Activated naive CD8-positive, alpha-beta T cell treated with anti-CD3 and anti-CD28 coated beads for 36 hours (primary cell): ENCODE measurements around the gene KCTD16. TPM values are rescaled to one million over a fixed set of nuclear protein-coding genes. Genes with fewer than 3 reads are reported as not detected.

Source experiments
- DNase-seq: peaks from one replicate; pipeline ENCODE4 v3.0.0; 2021
- H3K27ac Mint-ChIP-seq: one replicate; pipeline ENCODE4 v1.8.0; 2022; ENCODE audit warnings: mild to moderate bottlenecking, moderate library complexity, mixed read lengths
- H3K27me3 Mint-ChIP-seq: one replicate; pipeline ENCODE4 v1.8.0; 2022; ENCODE audit warnings: mild to moderate bottlenecking, mixed read lengths
- H3K36me3 Mint-ChIP-seq: one replicate; pipeline ENCODE4 v1.8.0; 2021; ENCODE audit warnings: mild to moderate bottlenecking, mixed read lengths
- H3K4me1 Mint-ChIP-seq: one replicate; pipeline ENCODE4 v1.8.0; 2021; ENCODE audit warnings: mixed read lengths
- H3K4me3 Mint-ChIP-seq: one replicate; pipeline ENCODE4 v1.8.0; 2022; ENCODE audit warnings: mild to moderate bottlenecking, moderate library complexity, mixed read lengths
- H3K9me3 Mint-ChIP-seq: one replicate; pipeline ENCODE4 v1.8.0; 2022; ENCODE audit warnings: mixed read lengths
- total RNA-seq, 2 experiments: library from RNA; stranded (reverse); gene quantifications; one replicate each; pipeline ENCODE4 v1.2.3, GENCODE V29; 2021

KCTD16 gene
- total RNA-seq, 2 experiments from 2014 or later: 0.16 to 0.31 TPM

DNA sequence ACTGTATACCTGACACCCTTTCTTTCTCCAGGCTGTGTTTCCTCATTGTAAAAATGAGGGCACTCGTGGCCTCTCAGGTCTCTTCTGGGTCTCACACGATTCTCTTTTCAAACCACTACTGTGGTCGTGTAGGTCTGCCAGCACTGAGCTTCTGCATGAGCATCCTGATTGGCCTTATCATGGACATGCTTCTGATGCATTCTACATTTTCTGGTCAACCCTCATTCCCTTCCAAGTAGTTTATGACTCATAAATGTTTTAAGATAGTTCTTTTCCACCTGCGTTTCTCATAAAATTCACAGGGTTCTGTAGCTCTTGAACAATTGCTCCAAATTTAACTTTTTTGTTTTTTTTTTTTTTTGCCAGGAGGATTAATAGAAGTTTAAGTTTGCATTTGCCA lies 294.8 kb downstream of the KCTD16 start:
- Mint-ChIP-seq H3K36me3 (no peaks in the 10 kb centered on the region), H3K9me3 (peaks cover 5% of the 10 kb centered on the region), H3K4me1 (no peaks in the 10 kb centered on the region), H3K4me3 (no peak overlapping the region), H3K27ac (no peak overlapping the region), H3K27me3 (no peaks in the 10 kb centered on the region)
- no peak for DNase-seq

DNA sequence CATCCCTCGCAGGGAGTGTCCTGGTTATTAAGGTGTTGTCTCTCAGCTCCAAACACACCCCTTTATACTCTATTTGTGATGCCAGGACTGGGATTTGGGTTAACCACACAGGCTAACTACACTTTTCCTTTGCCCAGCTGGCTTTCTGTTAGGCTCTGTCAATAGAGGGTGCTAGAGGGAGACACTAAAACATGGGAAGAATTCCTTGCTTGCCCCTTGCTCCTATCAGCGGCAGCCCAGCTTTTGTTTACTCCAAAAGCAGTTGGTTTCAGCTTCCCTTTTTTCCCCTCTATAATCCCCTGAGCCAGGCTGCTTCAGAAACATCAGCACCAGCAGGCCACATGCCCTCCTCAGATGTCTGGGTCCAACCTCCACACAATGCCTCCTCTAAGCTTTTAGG lies 297.1 kb downstream of the KCTD16 start:
- Mint-ChIP-seq H3K4me3 (no peak overlapping the region), H3K27me3 (no peaks in the 10 kb centered on the region), H3K36me3 (no peaks in the 10 kb centered on the region)

DNA sequence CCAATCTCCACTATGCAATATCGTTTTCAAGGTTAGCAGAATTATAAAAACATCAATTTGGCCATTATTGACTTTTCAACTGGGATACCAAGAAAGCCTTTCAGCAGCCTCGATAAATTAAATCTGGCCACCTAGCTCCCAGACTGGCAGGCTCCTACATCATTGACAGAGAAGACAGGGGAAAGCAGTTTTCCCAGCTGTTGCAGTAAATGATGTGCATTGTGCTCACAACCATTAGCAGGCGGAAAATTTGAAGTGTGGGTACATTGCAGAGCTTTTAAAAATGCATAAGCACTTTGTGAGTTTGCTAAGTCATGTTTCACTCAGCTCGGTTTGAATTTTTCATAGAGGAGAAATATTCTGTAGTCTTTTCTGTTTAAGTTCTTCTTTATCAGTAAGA lies 297.9 kb downstream of the KCTD16 start:
- no peak overlapping the region for H3K4me3 Mint-ChIP-seq
- DNase-seq: no peak
- no peaks in the 10 kb centered on the region for H3K4me1 Mint-ChIP-seq
- no peaks in the 10 kb centered on the region for H3K36me3 Mint-ChIP-seq
- no peaks in the 10 kb centered on the region for H3K27me3 Mint-ChIP-seq
- no peak overlapping the region for H3K27ac Mint-ChIP-seq
- peaks cover 1% of the 10 kb centered on the region for H3K9me3 Mint-ChIP-seq

More for the DNA sequence above, 297.1 kb downstream of the KCTD16 start:
- Mint-ChIP-seq H3K9me3 (peaks cover 1% of the 10 kb centered on the region), H3K4me1 (no peaks in the 10 kb centered on the region), H3K27ac (no peak overlapping the region)
- no peak for DNase-seq

DNA sequence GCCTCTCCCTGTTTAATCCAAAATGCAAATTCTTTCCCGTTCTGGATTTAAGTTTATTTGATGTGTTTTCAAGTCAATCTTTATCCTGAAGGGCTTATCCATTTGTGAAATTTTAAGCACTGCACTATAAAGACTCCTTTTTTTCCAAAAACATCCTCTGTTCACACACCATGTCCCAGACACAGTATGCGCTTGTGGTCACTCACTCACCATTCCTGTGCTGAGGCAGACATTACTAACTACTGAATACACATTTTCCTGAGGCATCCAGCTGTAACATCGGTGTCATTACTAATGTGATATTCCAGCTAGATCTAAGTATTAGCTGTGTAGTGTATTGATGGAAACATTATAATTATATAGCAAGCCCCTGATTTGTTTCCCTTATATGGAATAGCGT lies 298.4 kb downstream of the KCTD16 start:
- no peak overlapping the region for H3K27ac Mint-ChIP-seq
- DNase-seq: no peak
- H3K36me3 Mint-ChIP-seq: no peaks in the 10 kb centered on the region
- H3K9me3 Mint-ChIP-seq: peaks cover 1% of the 10 kb centered on the region
- no peaks in the 10 kb centered on the region for H3K27me3 Mint-ChIP-seq
- H3K4me1 Mint-ChIP-seq: no peaks in the 10 kb centered on the region
- H3K4me3 Mint-ChIP-seq: no peak overlapping the region

DNA sequence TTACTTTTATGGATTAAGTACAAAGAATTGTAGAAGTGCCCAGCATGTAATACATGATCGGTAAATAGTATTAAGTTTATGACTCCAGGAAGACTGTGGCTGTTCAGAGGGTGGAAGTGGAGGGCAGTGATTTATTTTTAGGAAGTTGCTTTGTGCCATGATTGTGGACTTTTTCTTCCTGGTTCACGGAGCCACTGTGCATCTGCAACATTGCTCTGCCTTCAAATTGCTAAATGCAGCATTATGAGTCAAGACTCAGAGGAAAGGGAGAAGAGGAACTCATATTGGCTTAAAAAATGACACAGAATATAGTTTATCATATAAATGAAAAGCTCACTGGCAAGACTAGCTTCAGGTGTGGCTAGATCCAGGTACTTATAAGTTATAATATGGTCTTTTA lies 301.5 kb downstream of the KCTD16 start:
- Mint-ChIP-seq H3K36me3 (no peaks in the 10 kb centered on the region), H3K9me3 (no peaks in the 10 kb centered on the region), H3K27me3 (no peaks in the 10 kb centered on the region), H3K27ac (no peak overlapping the region), H3K4me3 (no peak overlapping the region), H3K4me1 (no peaks in the 10 kb centered on the region)
- DNase-seq: no peak

DNA sequence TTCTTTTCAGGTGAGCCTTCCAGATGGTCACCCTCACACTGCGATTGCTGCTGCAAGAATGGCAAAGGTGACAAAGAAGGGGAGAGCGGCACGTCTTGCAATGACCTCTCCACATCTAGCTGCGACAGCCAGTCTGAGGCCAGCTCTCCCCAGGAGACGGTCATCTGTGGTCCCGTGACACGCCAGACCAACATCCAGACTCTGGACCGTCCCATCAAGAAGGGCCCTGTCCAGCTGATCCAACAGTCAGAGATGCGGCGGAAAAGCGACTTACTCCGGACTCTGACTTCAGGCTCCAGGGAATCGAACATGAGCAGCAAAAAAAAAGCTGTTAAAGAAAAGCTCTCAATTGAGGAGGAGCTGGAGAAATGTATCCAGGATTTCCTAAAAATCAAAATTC lies 303.0 kb downstream of the KCTD16 start:
- Mint-ChIP-seq H3K27ac (no peak overlapping the region), H3K9me3 (no peaks in the 10 kb centered on the region), H3K27me3 (no peaks in the 10 kb centered on the region), H3K4me3 (no peak overlapping the region), H3K4me1 (no peaks in the 10 kb centered on the region), H3K36me3 (no peaks in the 10 kb centered on the region)
- DNase-seq: no peak

DNA sequence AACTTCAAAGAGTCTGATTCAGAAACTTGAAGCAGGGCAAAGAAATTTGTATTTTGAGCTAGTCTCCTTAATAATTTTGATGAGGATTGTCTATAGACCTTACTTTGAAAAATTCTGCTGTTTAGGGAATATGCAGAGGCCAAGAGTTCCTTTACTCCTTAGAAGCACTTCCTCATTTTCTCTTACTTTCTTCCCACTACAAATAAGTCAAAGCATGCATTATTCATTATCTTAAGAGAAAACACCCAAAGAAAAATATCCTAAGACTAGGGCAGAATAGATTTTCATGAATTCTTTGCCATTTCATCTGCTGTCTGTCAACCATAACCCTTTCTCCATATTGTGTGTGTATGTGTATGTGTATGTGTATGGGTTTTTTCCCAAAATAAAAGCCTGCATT lies 307.9 kb downstream of the KCTD16 start:
- no peak for DNase-seq
- H3K27me3 Mint-ChIP-seq: no peaks in the 10 kb centered on the region

DNA sequence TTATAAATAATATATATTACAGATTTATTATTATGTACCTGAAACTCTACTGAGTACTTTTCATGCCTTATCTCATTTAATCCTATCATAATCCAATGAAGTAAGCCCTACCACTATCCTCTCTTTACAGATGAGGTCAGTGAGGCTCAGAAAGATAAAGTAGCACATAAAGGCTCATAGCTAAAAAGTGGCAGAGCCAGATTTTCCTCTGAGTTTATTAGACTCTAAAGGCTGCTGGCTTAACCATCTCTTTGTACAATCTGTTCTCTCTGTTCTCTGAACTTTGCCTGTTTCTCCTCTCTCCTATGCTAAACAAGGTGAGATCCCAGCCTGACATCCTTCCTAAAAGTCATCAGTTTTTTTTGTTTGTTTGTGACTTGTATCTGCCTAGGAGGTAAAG lies 311.2 kb downstream of the KCTD16 start:
- Mint-ChIP-seq H3K27ac (no peak overlapping the region), H3K9me3 (no peaks in the 10 kb centered on the region), H3K4me3 (no peak overlapping the region), H3K27me3 (no peaks in the 10 kb centered on the region), H3K4me1 (no peaks in the 10 kb centered on the region), H3K36me3 (no peaks in the 10 kb centered on the region)
- DNase-seq: no peak

More for the DNA sequence above, 307.9 kb downstream of the KCTD16 start:
- H3K27ac Mint-ChIP-seq: no peak overlapping the region
- no peaks in the 10 kb centered on the region for H3K9me3 Mint-ChIP-seq
- H3K4me3 Mint-ChIP-seq: no peak overlapping the region
- no peaks in the 10 kb centered on the region for H3K36me3 Mint-ChIP-seq
- no peaks in the 10 kb centered on the region for H3K4me1 Mint-ChIP-seq

DNA sequence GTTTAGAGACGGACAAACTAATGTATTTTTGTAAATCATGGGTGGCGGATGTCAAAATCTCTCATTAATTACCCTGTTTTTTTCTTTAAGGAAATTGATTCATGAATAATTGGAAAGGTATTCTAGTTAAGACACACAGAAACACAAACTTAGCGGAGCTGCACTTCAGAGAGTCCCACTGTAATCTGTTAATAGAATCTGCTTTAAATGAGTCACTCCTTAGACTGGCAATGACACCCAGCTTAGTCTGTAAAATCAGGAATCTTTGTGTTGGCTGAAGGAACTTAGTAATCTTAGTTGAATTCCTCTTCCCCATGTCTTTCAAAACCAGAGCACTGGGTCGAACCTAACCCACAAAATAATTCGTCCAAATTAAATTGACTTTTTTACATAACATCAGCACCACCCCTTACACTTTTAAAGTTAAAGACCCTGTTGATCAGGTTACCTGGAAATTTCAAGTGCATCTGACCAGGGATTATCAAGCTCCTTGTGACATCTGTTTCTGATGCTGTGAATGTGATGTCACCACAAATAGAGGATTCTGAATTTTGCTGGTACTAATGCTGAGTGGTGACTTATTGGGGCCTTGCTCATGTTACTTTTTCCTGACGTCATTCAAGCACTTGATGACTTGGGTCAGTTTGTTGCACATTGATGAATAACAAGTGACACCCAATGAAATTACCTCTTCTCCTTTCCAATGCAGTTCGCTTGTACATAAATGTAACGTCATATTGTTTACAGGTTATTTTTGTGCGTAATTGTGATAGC lies 313.6 kb downstream of the KCTD16 start:
- Mint-ChIP-seq H3K27me3 (no peaks in the 10 kb centered on the region), H3K27ac (no peak overlapping the region), H3K4me3 (no peak overlapping the region), H3K9me3 (peaks cover 3% of the 10 kb centered on the region), H3K36me3 (no peaks in the 10 kb centered on the region), H3K4me1 (no peaks in the 10 kb centered on the region)
- DNase-seq: no peak

DNA sequence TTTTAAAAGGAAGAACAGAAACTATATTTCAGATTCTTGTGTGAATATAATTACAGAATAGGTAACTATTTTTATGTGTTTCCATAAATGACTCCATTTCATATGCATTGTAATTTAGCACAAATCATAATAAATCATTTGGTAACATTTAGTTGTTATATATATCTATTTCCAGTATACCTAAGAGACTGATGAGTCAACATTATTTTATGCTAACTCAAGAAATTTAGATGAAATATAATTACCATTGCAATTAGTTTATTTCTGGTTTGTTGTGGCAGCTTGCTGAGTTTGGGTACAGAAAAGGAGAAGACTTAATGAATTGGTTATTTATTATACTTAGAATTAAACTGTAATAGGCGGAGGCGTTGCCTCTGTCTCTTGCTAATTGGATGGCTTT lies 314.9 kb downstream of the KCTD16 start:
- Mint-ChIP-seq H3K4me1 (no peaks in the 10 kb centered on the region), H3K27me3 (no peaks in the 10 kb centered on the region), H3K4me3 (no peak overlapping the region), H3K27ac (no peak overlapping the region), H3K9me3 (peaks cover 6% of the 10 kb centered on the region), H3K36me3 (no peaks in the 10 kb centered on the region)
- no peak for DNase-seq

DNA sequence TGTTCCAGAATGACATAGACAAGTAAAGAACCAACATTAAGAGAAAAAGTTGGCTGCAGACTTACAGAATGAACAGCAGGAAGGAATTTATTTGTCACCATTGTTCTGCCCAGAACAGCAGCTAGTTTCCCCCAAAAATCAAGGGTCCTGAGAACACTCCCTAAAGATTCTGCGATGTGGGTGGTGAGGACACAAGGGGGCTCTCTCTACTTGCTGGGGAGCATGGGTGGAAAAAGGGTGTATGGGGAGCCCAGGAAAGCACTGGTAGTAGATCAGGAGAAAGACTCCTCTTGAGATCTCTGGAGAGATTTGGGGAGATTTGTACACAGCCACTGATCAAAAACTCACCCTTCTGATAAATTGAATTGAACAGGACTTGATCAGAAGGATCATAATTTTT lies 316.5 kb downstream of the KCTD16 start:
- Mint-ChIP-seq H3K36me3 (no peaks in the 10 kb centered on the region), H3K4me3 (no peak overlapping the region), H3K27me3 (no peaks in the 10 kb centered on the region), H3K4me1 (no peaks in the 10 kb centered on the region), H3K9me3 (peaks cover 6% of the 10 kb centered on the region), H3K27ac (no peak overlapping the region)
- no peak for DNase-seq

DNA sequence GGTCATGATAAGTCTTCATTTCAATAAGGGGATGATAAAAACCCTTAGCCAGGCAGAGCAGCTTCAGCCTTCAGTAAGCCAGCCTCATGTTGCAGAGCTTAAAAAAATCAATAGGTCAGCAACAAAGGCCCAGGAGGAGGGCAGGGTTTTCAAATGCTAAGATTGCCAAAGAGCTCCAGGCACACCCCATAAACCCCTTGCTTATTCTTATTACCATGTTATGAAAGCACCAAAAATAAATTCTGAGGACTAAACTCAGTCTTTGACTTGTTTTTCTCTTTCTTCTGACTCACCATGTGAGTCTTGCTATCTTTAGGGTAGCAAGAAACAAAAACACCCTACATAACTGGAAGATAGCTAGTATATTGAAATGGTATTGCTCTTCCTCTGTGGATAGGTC lies 317.1 kb downstream of the KCTD16 start:
- H3K27me3 Mint-ChIP-seq: no peaks in the 10 kb centered on the region
- no peak for DNase-seq
- H3K4me1 Mint-ChIP-seq: no peaks in the 10 kb centered on the region
- peaks cover 6% of the 10 kb centered on the region for H3K9me3 Mint-ChIP-seq
- no peak overlapping the region for H3K4me3 Mint-ChIP-seq
- H3K27ac Mint-ChIP-seq: no peak overlapping the region
- H3K36me3 Mint-ChIP-seq: no peaks in the 10 kb centered on the region

DNA sequence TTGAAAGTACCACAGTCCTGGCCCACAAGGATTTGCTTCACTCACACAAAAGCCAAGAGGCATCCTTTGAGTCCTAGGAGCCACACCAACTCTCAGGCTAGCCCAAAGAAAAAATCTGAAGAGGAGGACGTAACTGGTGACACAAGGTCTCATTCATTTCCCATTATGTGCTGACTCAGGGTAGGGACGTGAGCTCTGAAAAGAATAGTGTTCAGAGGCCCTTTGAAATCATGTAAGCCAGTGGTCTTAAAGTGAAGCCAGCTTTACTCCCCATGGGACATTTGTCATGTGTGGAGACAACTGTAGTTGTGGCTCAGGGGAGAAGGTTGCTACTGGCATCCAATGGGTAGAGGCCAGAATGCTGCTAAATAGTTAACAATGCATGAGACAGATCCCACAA lies 332.4 kb downstream of the KCTD16 start:
- no peak overlapping the region for H3K27ac Mint-ChIP-seq
- H3K4me1 Mint-ChIP-seq: no peaks in the 10 kb centered on the region
- H3K27me3 Mint-ChIP-seq: no peaks in the 10 kb centered on the region
- no peaks in the 10 kb centered on the region for H3K36me3 Mint-ChIP-seq
- peaks cover 8% of the 10 kb centered on the region for H3K9me3 Mint-ChIP-seq
- H3K4me3 Mint-ChIP-seq: no peak overlapping the region
- DNase-seq: no peak

DNA sequence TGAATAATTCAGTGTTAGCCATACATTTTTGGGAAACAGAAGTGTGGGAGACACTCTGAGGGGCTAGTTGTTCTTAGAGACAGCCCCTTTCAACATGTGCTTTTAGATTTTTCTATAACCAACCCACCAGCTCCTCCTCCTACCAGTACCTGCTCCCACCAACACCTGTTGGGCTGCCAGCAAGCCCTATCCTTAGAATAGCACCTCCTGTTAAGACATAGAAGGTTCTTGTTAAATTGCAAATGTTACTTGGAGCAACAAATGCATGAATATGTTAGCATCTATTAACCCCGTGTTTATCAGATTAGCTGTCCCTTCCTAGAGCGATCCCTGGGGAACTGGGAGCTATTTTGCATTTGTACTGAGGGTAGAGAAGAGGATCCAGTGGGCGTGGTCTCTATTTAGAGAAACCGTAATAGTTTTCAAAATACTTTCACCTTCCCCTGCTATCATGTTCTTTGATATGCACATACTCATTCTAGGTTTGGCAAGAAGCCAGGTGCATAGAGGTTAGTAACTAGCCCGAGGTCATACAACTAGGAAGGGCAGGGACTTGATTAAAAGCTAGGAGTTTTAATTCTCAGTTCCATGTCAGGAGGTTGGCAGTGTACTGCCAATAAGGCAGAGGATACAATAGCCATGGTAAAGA lies 334.4 kb downstream of the KCTD16 start:
- H3K27me3 Mint-ChIP-seq: no peaks in the 10 kb centered on the region
- H3K9me3 Mint-ChIP-seq: peaks cover 6% of the 10 kb centered on the region
- no peaks in the 10 kb centered on the region for H3K4me1 Mint-ChIP-seq
- no peak overlapping the region for H3K4me3 Mint-ChIP-seq
- H3K27ac Mint-ChIP-seq: no peak overlapping the region
- DNase-seq: no peak
- H3K36me3 Mint-ChIP-seq: no peaks in the 10 kb centered on the region

DNA sequence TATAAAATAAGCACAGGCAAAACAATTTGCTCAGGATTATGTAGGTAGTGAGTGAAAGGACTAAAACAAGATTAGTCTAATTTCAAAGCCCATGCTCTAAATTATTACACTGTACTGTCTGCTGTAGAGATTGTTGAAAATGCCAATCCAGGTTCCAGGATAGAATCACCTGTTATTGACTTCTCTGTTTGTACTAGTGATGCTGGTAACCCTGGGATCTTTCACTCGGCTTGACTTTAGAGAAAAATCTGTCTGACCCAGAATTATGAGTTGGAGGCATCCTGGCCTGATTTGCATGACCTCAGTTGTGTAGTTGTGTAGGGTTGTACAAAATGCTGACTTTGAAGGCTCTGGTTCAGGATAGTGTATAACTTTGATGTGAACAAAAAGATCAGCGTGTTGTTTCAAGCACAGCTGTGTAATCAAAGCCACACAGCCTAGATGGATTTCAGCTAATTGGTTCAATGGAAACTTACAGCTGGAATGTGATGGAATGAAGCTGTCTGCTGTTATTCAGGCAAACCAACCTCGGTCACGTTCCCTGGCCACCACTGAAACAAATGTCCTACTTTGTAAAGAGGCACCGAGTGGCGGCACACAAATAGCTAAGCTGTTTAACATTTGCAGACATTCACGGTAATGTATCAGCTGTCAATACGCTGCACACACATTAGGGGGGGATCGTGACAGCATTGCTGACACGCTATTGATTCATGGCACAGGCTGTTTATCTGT lies 340.3 kb downstream of the KCTD16 start:
- DNase-seq: no peak
- no peak overlapping the region for H3K27ac Mint-ChIP-seq
- peaks cover 9% of the 10 kb centered on the region for H3K9me3 Mint-ChIP-seq
- no peak overlapping the region for H3K4me3 Mint-ChIP-seq
- H3K27me3 Mint-ChIP-seq: no peaks in the 10 kb centered on the region
- no peaks in the 10 kb centered on the region for H3K4me1 Mint-ChIP-seq
- H3K36me3 Mint-ChIP-seq: peaks cover 3% of the 10 kb centered on the region
